Activated naive CD4-positive, alpha-beta T cell treated with anti-CD3 and anti-CD28 coated beads, Interleukin-2, amount 10 ng/mL, durations not matched to agents 7 days and 5 days (primary cell): ENCODE results near the gene EMC7.
A peak's percentile ranks its signal among the peaks of the same experiment; 100 is the strongest.
"Not testable (repeated sequence)": the region's sequence is repeated elsewhere in the genome, so short reads cannot be mapped to it uniquely, and the experiment has no call there.

Source experiments
- CTCF ChIA-PET: fragments of 350-600 bp; sonication (Branson Sonifier 250); formaldehyde crosslinking; loops from one replicate; lab custom pipeline; 2021; ENCODE audit warnings: antibody characterized with exemption; lab: Charles Lee
- DNase-seq: peaks from one replicate; pipeline ENCODE4 v3.0.0-alpha.2; 2020
- H3K27ac Mint-ChIP-seq: one replicate; pipeline ENCODE4 v1.8.0; 2021; ENCODE audit warnings: mild to moderate bottlenecking, moderate library complexity, mixed read lengths
- H3K27me3 Mint-ChIP-seq: one replicate; pipeline ENCODE4 v1.8.0; 2021; ENCODE audit warnings: mild to moderate bottlenecking, mixed read lengths
- H3K36me3 Mint-ChIP-seq: one replicate; pipeline ENCODE4 v1.8.0; 2021; ENCODE audit warnings: mixed read lengths
- H3K4me1 Mint-ChIP-seq: one replicate; pipeline ENCODE4 v1.8.0; 2021; ENCODE audit warnings: mixed read lengths
- H3K4me3 Mint-ChIP-seq: one replicate; pipeline ENCODE4 v1.8.0; 2021; ENCODE audit warnings: mild to moderate bottlenecking, moderate library complexity, mixed read lengths
- H3K9me3 Mint-ChIP-seq: one replicate; pipeline ENCODE4 v1.8.0; 2021; ENCODE audit warnings: mixed read lengths

EMC7 gene

GRCh38 chr15:34101366-34102174, at the start of gene EMC7, which contains the start of gene PGBD4:
Gene EMC7 (minus strand): TSS chr15:34101862. CDS start chr15:34101839, 23 bp downstream.
Gene PGBD4 (plus strand): TSS chr15:34102083. CDS start chr15:34102532, 449 bp downstream.
- Mint-ChIP-seq H3K4me3 (peak within 1 kb of the TSS; percentile 97), H3K27ac (peak within 1 kb of the TSS; percentile 95), H3K4me1 (peaks cover 41% of the 10 kb centered on the region), H3K9me3 (peaks cover 10% of the 10 kb centered on the region), H3K27me3 (peaks cover 3% of the 10 kb centered on the region), H3K36me3 (peaks cover 29% of the 10 kb centered on the region)
- DNase-seq: peak; percentile 100
- CTCF ChIA-PET: interaction anchor here (0.8 to 1.8 kb wide), 3 partner anchors 8 to 267 kb away, joined by 3 read pairs; partner anchors contain the start of gene KATNBL1

GRCh38 chr15:34147371-34148140, 45.9 kb upstream of the EMC7 start:
- CTCF ChIA-PET: no interaction called here
- DNase-seq: no peak
- Mint-ChIP-seq H3K27ac (no peak overlapping the region), H3K9me3 (no peaks in the 10 kb centered on the region), H3K4me1 (no peaks in the 10 kb centered on the region), H3K36me3 (peaks cover 37% of the 10 kb centered on the region), H3K27me3 (no peaks in the 10 kb centered on the region), H3K4me3 (no peak overlapping the region)

- Mint-ChIP-seq H3K36me3 (peaks cover 3% of the 10 kb centered on the region), H3K27ac (no peak overlapping the region), H3K27me3 (no peaks in the 10 kb centered on the region), H3K4me3 (no peak overlapping the region), H3K9me3 (no peaks in the 10 kb centered on the region), H3K4me1 (no peaks in the 10 kb centered on the region)
- CTCF ChIA-PET: no interaction called here
- DNase-seq: no peak
These were observed 31.8 kb upstream of the EMC7 start for GRCh38 chr15:34133511-34133910.

- no peak for DNase-seq
- no peaks in the 10 kb centered on the region for H3K27me3 Mint-ChIP-seq
- no peaks in the 10 kb centered on the region for H3K9me3 Mint-ChIP-seq
- CTCF ChIA-PET: no interaction called here
- H3K4me1 Mint-ChIP-seq: no peaks in the 10 kb centered on the region
- H3K4me3 Mint-ChIP-seq: no peak overlapping the region
- no peaks in the 10 kb centered on the region for H3K36me3 Mint-ChIP-seq
- H3K27ac Mint-ChIP-seq: no peak overlapping the region
These were observed 31.2 kb upstream of the EMC7 start for GRCh38 chr15:34132881-34133280.

- H3K27ac Mint-ChIP-seq: no peak overlapping the region
These were observed 27.2 kb upstream of the EMC7 start for GRCh38 chr15:34128898-34129297.

GRCh38 chr15:34126522-34126921, 24.9 kb upstream of the EMC7 start:
- Mint-ChIP-seq H3K36me3 (no peaks in the 10 kb centered on the region), H3K27me3 (peaks cover 11% of the 10 kb centered on the region), H3K9me3 (no peaks in the 10 kb centered on the region), H3K4me3 (no peak overlapping the region), H3K27ac (no peak overlapping the region), H3K4me1 (no peaks in the 10 kb centered on the region)
- no peak for DNase-seq
- CTCF ChIA-PET: no interaction called here

More at GRCh38 chr15:34128898-34129297, 27.2 kb upstream of the EMC7 start:
- no peaks in the 10 kb centered on the region for H3K36me3 Mint-ChIP-seq
- CTCF ChIA-PET: no interaction called here
- H3K9me3 Mint-ChIP-seq: no peaks in the 10 kb centered on the region
- H3K4me1 Mint-ChIP-seq: no peaks in the 10 kb centered on the region
- H3K4me3 Mint-ChIP-seq: no peak overlapping the region
- no peak for DNase-seq
- peaks cover 8% of the 10 kb centered on the region for H3K27me3 Mint-ChIP-seq

GRCh38 chr15:34125945-34126344, 24.3 kb upstream of the EMC7 start:
- DNase-seq: no peak
- Mint-ChIP-seq H3K27me3 (peaks cover 15% of the 10 kb centered on the region), H3K4me1 (no peaks in the 10 kb centered on the region), H3K4me3 (no peak overlapping the region), H3K36me3 (no peaks in the 10 kb centered on the region), H3K27ac (no peak overlapping the region), H3K9me3 (no peaks in the 10 kb centered on the region)
- CTCF ChIA-PET: no interaction called here

GRCh38 chr15:34124651-34125050, 23.0 kb upstream of the EMC7 start:
- CTCF ChIA-PET: no interaction called here
- H3K27me3 Mint-ChIP-seq: peaks cover 15% of the 10 kb centered on the region
- no peak overlapping the region for H3K27ac Mint-ChIP-seq
- H3K36me3 Mint-ChIP-seq: no peaks in the 10 kb centered on the region
- H3K4me3 Mint-ChIP-seq: no peak overlapping the region
- H3K4me1 Mint-ChIP-seq: no peaks in the 10 kb centered on the region
- H3K9me3 Mint-ChIP-seq: no peaks in the 10 kb centered on the region
- no peak for DNase-seq

GRCh38 chr15:34122771-34123183, 21.1 kb upstream of the EMC7 start:
- Mint-ChIP-seq H3K27ac (no peak overlapping the region), H3K27me3 (peaks cover 24% of the 10 kb centered on the region), H3K9me3 (no peaks in the 10 kb centered on the region), H3K4me3 (no peak overlapping the region), H3K4me1 (no peaks in the 10 kb centered on the region), H3K36me3 (no peaks in the 10 kb centered on the region)
- no peak for DNase-seq
- CTCF ChIA-PET: no interaction called here

- H3K9me3 Mint-ChIP-seq, CTCF ChIA-PET, H3K27ac Mint-ChIP-seq, H3K4me1 Mint-ChIP-seq, DNase-seq, H3K36me3 Mint-ChIP-seq, H3K4me3 Mint-ChIP-seq: not testable (repeated sequence)
- H3K27me3 Mint-ChIP-seq: peaks cover 24% of the 10 kb centered on the region
These were observed 20.1 kb upstream of the EMC7 start for GRCh38 chr15:34121786-34122185.

- CTCF ChIA-PET: interaction anchor here (1.1 kb wide), 1 partner anchor 11 kb away, joined by 4 read pairs; no protein-coding TSS in a partner anchor
These were observed 18.8 kb upstream of the EMC7 start for GRCh38 chr15:34120420-34120819.

GRCh38 chr15:34119291-34119690, 17.6 kb upstream of the EMC7 start:
- no peak overlapping the region for H3K4me3 Mint-ChIP-seq
- DNase-seq: no peak
- no peak overlapping the region for H3K27ac Mint-ChIP-seq
- H3K36me3 Mint-ChIP-seq: no peaks in the 10 kb centered on the region
- CTCF ChIA-PET: interaction anchor here (1.3 kb wide), 1 partner anchor 9 kb away, joined by 5 read pairs; no protein-coding TSS in a partner anchor
- no peaks in the 10 kb centered on the region for H3K4me1 Mint-ChIP-seq
- no peaks in the 10 kb centered on the region for H3K9me3 Mint-ChIP-seq
- H3K27me3 Mint-ChIP-seq: peaks cover 31% of the 10 kb centered on the region

More at GRCh38 chr15:34120420-34120819, 18.8 kb upstream of the EMC7 start:
- H3K4me3 Mint-ChIP-seq, H3K9me3 Mint-ChIP-seq, H3K4me1 Mint-ChIP-seq, H3K27ac Mint-ChIP-seq, DNase-seq, H3K36me3 Mint-ChIP-seq: not testable (repeated sequence)
- H3K27me3 Mint-ChIP-seq: peaks cover 21% of the 10 kb centered on the region

GRCh38 chr15:34116620-34117019, 15.0 kb upstream of the EMC7 start:
- no peak overlapping the region for H3K27ac Mint-ChIP-seq
- no peak overlapping the region for H3K4me3 Mint-ChIP-seq
- DNase-seq: no peak
- H3K4me1 Mint-ChIP-seq: no peaks in the 10 kb centered on the region
- H3K9me3 Mint-ChIP-seq: no peaks in the 10 kb centered on the region
- CTCF ChIA-PET: no interaction called here
- H3K27me3 Mint-ChIP-seq: peaks cover 28% of the 10 kb centered on the region
- H3K36me3 Mint-ChIP-seq: no peaks in the 10 kb centered on the region

GRCh38 chr15:34114739-34115138, 13.1 kb upstream of the EMC7 start:
- Mint-ChIP-seq H3K9me3 (no peaks in the 10 kb centered on the region), H3K27me3 (peaks cover 24% of the 10 kb centered on the region), H3K4me1 (peaks cover 5% of the 10 kb centered on the region), H3K27ac (no peak overlapping the region), H3K4me3 (no peak overlapping the region), H3K36me3 (no peaks in the 10 kb centered on the region)
- CTCF ChIA-PET: no interaction called here
- no peak for DNase-seq
